ENCODE measurements around the gene SFXN1.
"Not testable (repeated sequence)": the region's sequence is repeated elsewhere in the genome, so short reads cannot be mapped to it uniquely, and the experiment has no call there.

SFXN1 gene, protein sequence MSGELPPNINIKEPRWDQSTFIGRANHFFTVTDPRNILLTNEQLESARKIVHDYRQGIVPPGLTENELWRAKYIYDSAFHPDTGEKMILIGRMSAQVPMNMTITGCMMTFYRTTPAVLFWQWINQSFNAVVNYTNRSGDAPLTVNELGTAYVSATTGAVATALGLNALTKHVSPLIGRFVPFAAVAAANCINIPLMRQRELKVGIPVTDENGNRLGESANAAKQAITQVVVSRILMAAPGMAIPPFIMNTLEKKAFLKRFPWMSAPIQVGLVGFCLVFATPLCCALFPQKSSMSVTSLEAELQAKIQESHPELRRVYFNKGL
- total RNA-seq: 64.7 to 142 reads per million in 2 donors

GRCh38 chr5:175478384-175479124 lies at the start of gene SFXN1:
TSS of gene SFXN1 (plus strand) at chr5:175478560. CDS start at chr5:175492104, 13,544 bp downstream.
- DNase-seq: peak; percentile 57

GRCh38 chr5:175434800-175435199 lies 43.6 kb upstream of the SFXN1 start:
- no peak for DNase-seq

DNA sequence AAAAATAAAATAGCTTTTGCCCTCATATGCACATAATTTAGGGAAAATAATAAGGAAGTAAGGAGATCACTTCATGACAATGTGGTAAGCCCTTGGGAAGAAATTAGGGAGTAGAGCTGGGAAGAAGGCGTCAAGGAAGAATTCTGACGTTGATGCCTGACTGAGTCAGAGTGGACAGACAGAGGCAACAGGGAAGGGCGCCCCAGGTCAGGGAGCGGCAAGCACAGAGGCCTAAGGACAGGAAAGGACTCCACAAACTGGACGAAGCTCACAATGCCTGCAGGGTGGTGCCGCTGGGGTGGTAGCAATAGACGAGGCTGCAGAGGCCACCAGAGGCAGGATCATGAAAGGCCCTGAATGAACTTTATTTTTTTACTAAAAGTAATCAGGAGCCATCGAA lies 42.0 kb upstream of the SFXN1 start:
- no peak for DNase-seq

- no peak for DNase-seq
Observed at GRCh38 chr5:175438234-175438857, 40.0 kb upstream of the SFXN1 start.

DNA sequence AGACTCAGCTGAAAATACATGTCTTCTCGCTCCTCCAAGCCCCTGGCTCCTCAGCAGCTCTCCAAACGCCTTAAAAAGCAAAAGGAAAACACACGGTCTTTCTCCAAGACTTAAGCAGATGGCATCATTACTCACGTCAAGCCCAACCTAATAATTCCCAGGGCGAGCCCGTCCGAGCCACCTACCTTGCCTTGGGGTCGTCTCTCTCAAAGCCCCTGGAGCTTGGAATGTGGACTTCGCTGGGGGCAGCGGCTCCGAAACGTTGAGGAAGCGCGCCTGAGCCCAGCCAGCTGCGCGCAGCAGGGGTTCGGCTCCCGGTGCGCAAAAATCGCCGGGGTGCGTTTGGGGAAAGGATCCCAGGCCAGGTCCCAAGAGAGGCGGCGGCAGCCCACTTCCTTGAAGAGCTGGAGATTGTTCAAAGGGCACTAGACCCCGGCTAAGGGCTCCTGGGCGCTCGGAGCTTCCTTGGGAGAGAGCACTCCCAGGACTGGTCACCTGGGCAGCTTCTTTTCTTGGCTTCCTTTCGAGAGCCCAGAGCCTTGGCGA lies 34.8 kb upstream of the SFXN1 start:
- no peak for DNase-seq

GRCh38 chr5:175444060-175444904 lies 34.1 kb upstream of the SFXN1 start, which contains the start of gene DRD1:
TSS of gene DRD1 (minus strand) at chr5:175444182. CDS start at chr5:175443099, 1,083 bp downstream.
- DNase-seq: peak; percentile 32

- no peak for DNase-seq
Observed at GRCh38 chr5:175444905-175445456, 33.4 kb upstream of the SFXN1 start.

- DNase-seq: not testable (repeated sequence)
Observed at GRCh38 chr5:175446378-175446777, 32.0 kb upstream of the SFXN1 start.

DNA sequence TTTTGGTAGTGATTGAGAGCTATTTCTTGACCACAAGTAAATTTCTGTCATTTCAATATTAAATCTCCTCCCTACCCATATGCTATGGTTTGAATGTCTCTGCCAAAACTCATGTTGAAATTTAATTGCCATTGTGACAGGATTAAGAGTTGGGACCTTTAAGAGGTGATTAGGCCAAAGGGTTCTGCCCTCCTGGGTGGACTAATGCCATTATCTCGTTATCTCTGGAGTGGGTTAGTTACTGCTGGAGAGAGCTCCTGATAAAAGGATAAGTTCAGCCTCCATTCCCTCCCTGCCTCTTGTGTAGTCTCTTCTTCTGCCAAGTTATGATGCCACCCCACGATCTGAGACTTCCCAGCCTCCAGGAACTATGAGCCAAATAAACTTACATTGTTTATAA lies 30.8 kb upstream of the SFXN1 start:
- no peak for DNase-seq

DNA sequence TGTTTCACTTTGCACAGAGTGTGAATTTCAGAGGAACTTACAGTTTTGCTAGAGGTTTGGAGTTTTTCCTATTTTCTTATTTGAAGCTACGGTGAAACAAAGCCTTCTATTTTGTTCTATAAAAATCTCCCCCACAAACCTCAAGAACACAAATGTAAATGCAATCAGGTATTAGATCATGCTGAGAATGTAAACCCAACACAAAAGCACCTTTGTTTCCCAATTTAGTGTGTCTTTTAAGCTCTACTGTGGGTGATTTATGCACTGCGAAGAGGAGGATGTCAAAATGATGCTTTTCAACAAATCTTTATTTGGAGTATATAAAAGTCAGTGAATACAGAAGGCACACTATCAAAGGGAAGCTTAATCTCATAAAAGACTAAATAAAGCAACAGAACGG lies 30.1 kb upstream of the SFXN1 start:
- no peak for DNase-seq

GRCh38 chr5:175452166-175452565 lies 26.2 kb upstream of the SFXN1 start:
- DNase-seq: no peak

- DNase-seq: not testable (repeated sequence)
Observed at GRCh38 chr5:175454338-175454737, 24.0 kb upstream of the SFXN1 start.

GRCh38 chr5:175456105-175456742 lies 22.1 kb upstream of the SFXN1 start:
- no peak for DNase-seq

DNA sequence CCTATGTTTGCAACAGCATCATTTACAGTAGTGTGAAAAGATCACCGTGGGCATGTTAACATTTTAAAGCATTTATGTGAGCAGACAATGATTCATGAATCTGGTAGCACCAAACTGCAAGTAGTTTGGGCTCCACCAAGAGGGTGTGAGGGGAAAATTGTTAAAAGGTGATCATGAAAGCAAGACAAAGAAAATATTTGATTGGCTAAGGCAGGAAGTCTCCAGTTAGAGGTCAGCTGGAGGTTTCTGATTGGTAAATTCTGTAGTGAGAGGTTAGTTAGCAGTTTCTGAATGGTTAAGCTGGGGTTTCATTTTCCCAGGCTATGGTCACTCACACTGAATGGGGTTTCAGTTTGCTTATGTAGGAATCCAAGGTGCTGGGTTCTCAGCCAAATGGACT lies 20.9 kb upstream of the SFXN1 start:
- no peak for DNase-seq

GRCh38 chr5:175460126-175460525 lies 18.2 kb upstream of the SFXN1 start:
- no peak for DNase-seq

DNA sequence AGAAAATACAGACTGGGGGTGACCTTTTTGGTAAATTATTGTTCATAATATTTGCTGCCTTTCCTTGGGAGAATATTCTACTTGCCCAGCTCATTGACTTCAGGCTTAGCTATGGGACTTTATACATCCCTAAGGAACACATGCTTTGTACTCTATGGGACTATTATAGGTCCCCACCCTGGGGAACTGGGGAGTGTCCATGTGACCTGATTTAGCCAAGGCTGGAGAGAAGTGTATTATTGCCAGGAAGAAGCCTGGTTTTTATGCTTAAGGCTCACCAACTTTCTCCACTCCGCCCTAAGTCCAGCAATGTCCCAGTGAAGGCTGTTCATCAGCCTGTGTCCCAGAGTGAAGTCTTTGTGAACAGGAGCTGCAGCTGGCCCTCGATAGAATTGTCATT lies 17.8 kb upstream of the SFXN1 start:
- no peak for DNase-seq

DNA sequence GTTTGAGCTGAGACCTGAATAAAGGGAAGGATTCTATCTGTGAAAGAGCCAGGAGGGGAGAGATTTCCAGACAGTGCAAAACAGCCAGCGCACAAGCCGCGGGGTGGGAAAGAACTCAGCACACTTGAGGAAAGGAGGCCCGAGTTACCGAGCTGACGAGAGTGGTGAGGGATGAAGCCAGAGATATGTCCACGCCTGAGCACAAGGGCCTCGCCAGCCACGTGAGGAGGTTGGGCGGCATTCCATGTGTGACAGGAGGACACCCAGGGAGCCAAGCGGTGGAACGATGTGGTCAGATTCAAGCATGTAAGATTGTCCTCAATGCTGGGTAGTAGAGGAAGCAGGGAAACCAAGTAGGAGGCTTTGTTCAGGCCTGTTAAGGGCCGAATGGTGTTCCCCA lies 17.0 kb upstream of the SFXN1 start:
- DNase-seq: no peak

- DNase-seq: no peak
Observed at GRCh38 chr5:175463641-175464040, 14.7 kb upstream of the SFXN1 start.

- DNase-seq: peak; percentile 41
Observed at GRCh38 chr5:175464074-175464941, 14.1 kb upstream of the SFXN1 start.

GRCh38 chr5:175464942-175465233 lies 13.5 kb upstream of the SFXN1 start:
- no peak for DNase-seq

DNA sequence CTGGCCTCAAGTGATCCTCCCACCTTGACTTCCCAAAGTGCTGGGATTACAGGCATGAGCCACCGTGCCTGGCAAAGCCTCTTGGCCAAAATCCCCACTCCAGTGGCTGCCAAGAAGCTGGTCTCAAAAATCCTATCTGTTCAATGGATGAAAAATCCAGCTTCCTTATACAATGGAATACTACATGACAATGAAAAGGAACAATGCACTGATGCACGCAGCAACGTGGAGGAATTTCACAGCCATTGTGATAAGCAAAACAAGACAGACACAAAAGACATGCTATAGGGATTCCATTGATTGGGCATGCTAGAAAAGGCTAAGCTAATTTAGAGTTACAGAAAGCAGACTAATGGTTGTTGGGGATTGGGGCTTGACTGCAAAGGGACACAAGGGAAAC lies 13.1 kb upstream of the SFXN1 start:
- DNase-seq: no peak
